Brain microvascular endothelial cell (primary cell): ENCODE data around the gene PVALEF.

Experiments used
- DNase-seq: peaks from one replicate; pipeline ENCODE4 v3.0.0-alpha.2; 2020
- H3K27ac ChIP-seq: fragments of 250-450 bp; sonication (Bioruptor Pico); 2 replicates; pipeline ENCODE4 v1.5.1; 2020; ENCODE audit warnings: mild to moderate bottlenecking, moderate library complexity
- H3K27me3 ChIP-seq: fragments of 250-450 bp; sonication (Bioruptor Pico); replicated peaks from 2 replicates; pipeline ENCODE4 v1.5.1; 2020; ENCODE audit warnings: mild to moderate bottlenecking
- H3K36me3 ChIP-seq: fragments of 250-450 bp; sonication (Bioruptor Pico); replicated peaks from 2 replicates; pipeline ENCODE4 v1.5.1; 2020; ENCODE audit warnings: mild to moderate bottlenecking
- H3K4me3 ChIP-seq: 2 replicates; pipeline ENCODE4 v1.5.1; 2011; ENCODE audit warnings: low read depth, mild to moderate bottlenecking, control low read depth, low read length, moderate library complexity
- in situ Hi-C: cut with HindIII; loops from 2 replicates; pipeline ENCODE4 v1.10.0; 2017; ENCODE audit warnings: low sequenced_read_pairs, low pct_ligation_motif_present
- TF ChIP-seq, protein P1 (sequence below): IDR thresholded peaks from 2 replicates; pipeline ENCODE4 v1.5.1; 2011; ENCODE audit warnings: low read depth, mild to moderate bottlenecking, moderate library complexity, low read length, control low read depth, inconsistent platforms; ENCODE audit errors: missing control alignments

PVALEF gene

GRCh38 chr17:81231766-81232581 is 66.7 kb downstream of the PVALEF start:
- H3K27ac ChIP-seq, result no peak overlapping the region
- peaks cover 33% of the 10 kb centered on the region for H3K36me3 ChIP-seq
- in situ Hi-C loops, result no loop called here

More at GRCh38 chr17:81231766-81232581, 66.7 kb downstream of the PVALEF start:
- TF ChIP-seq, protein P1, sequence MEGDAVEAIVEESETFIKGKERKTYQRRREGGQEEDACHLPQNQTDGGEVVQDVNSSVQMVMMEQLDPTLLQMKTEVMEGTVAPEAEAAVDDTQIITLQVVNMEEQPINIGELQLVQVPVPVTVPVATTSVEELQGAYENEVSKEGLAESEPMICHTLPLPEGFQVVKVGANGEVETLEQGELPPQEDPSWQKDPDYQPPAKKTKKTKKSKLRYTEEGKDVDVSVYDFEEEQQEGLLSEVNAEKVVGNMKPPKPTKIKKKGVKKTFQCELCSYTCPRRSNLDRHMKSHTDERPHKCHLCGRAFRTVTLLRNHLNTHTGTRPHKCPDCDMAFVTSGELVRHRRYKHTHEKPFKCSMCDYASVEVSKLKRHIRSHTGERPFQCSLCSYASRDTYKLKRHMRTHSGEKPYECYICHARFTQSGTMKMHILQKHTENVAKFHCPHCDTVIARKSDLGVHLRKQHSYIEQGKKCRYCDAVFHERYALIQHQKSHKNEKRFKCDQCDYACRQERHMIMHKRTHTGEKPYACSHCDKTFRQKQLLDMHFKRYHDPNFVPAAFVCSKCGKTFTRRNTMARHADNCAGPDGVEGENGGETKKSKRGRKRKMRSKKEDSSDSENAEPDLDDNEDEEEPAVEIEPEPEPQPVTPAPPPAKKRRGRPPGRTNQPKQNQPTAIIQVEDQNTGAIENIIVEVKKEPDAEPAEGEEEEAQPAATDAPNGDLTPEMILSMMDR, result no peak
- no peak for DNase-seq
- H3K4me3 ChIP-seq, result no peak overlapping the region
- H3K27me3 ChIP-seq, result no peaks in the 10 kb centered on the region
